H9 (cell line): Measurements from ENCODE around the gene CRHR1. TPM values are rescaled to one million over a fixed set of nuclear protein-coding genes. Genes with fewer than 3 reads are reported as not detected.

Experiments used
- DNase-seq: peaks from one replicate; pipeline ENCODE4 v3.0.0-alpha.2; 2017
- H2AFZ ChIP-seq: one replicate; pipeline ENCODE4 v1.6.1; 2013; ENCODE audit warnings: mild to moderate bottlenecking, low read length, control low read depth, moderate library complexity
- H2AK5ac ChIP-seq: 2 replicates; pipeline ENCODE4 v1.6.1; 2013; ENCODE audit warnings: low read length, control low read depth, mixed read lengths; ENCODE audit not compliant: insufficient read length
- H2BK120ac ChIP-seq: one replicate; pipeline ENCODE4 v1.6.1; 2013; ENCODE audit warnings: low read depth, mild to moderate bottlenecking, low read length, control low read depth, inconsistent platforms; ENCODE audit not compliant: poor library complexity, severe bottlenecking
- H2BK12ac ChIP-seq: 2 replicates; pipeline ENCODE4 v1.6.1; 2013; ENCODE audit warnings: low read length, control low read depth, mixed read lengths, low read depth; ENCODE audit not compliant: insufficient read length
- H2BK15ac ChIP-seq: 2 replicates; pipeline ENCODE4 v1.6.1; 2013; ENCODE audit warnings: low read depth, low read length, control low read depth
- H2BK20ac ChIP-seq: one replicate; pipeline ENCODE4 v1.6.1; 2013; ENCODE audit warnings: low read depth, mild to moderate bottlenecking, low read length, control low read depth, inconsistent platforms; ENCODE audit not compliant: poor library complexity, severe bottlenecking
- H2BK5ac ChIP-seq: 2 replicates; pipeline ENCODE4 v1.6.1; 2013; ENCODE audit warnings: low read length, control low read depth, mixed read lengths; ENCODE audit not compliant: insufficient read length
- H3K14ac ChIP-seq: 2 replicates; pipeline ENCODE4 v1.6.1; 2013; ENCODE audit warnings: low read length, control low read depth; ENCODE audit not compliant: insufficient read depth
- H3K18ac ChIP-seq: 2 replicates; pipeline ENCODE4 v1.6.1; 2013; ENCODE audit warnings: low read depth, mild to moderate bottlenecking, mixed read lengths, low read length, control low read depth; ENCODE audit not compliant: insufficient read length
- H3K23ac ChIP-seq: 2 replicates; pipeline ENCODE4 v1.6.1; 2013; ENCODE audit warnings: low read length, control low read depth, mixed read lengths, low read depth; ENCODE audit not compliant: insufficient read length
- H3K23me2 ChIP-seq: 2 replicates; pipeline ENCODE4 v1.6.1; 2013; ENCODE audit warnings: low read depth, mild to moderate bottlenecking, mixed read lengths, low read length, control low read depth; ENCODE audit not compliant: insufficient read length, poor library complexity, severe bottlenecking
- H3K27ac ChIP-seq: 2 replicates; pipeline ENCODE4 v1.5.1; 2013; ENCODE audit warnings: low read length, control low read depth, mixed read lengths, low read depth; ENCODE audit not compliant: insufficient read length
- H3K27me3 ChIP-seq: 2 replicates; pipeline ENCODE4 v1.6.1; 2013; ENCODE audit warnings: low read length, control low read depth, inconsistent platforms; ENCODE audit not compliant: insufficient read depth
- H3K4ac ChIP-seq: 2 replicates; pipeline ENCODE4 v1.6.1; 2013; ENCODE audit warnings: low read depth, mild to moderate bottlenecking, control low read depth, inconsistent platforms, low read length, moderate library complexity
- H3K4me1 ChIP-seq: 2 replicates; pipeline ENCODE4 v1.6.1; 2013; ENCODE audit warnings: low read length, control low read depth, inconsistent platforms; ENCODE audit not compliant: insufficient read depth
- H3K4me2 ChIP-seq: 2 replicates; pipeline ENCODE4 v1.6.1; 2013; ENCODE audit warnings: low read length, control low read depth, mixed read lengths; ENCODE audit not compliant: insufficient read length, insufficient read depth
- H3K56ac ChIP-seq: 2 replicates; pipeline ENCODE4 v1.6.1; 2013; ENCODE audit warnings: low read depth, mild to moderate bottlenecking, mixed read lengths, low read length, control low read depth; ENCODE audit not compliant: insufficient read length
- H3K79me1 ChIP-seq: 2 replicates; pipeline ENCODE4 v1.6.1; 2013; ENCODE audit warnings: low read depth, mild to moderate bottlenecking, moderate library complexity, low read length, control low read depth, inconsistent platforms; ENCODE audit not compliant: insufficient read depth, poor library complexity, severe bottlenecking
- H3K79me2 ChIP-seq: 2 replicates; pipeline ENCODE4 v1.6.1; 2013; ENCODE audit warnings: low read length, control low read depth, inconsistent platforms; ENCODE audit not compliant: insufficient read depth
- H3K9ac ChIP-seq: 2 replicates; pipeline ENCODE4 v1.6.1; 2013; ENCODE audit warnings: low read length, control low read depth, mixed read lengths; ENCODE audit not compliant: insufficient read length; ENCODE audit errors: extremely low read depth
- H3K9me3 ChIP-seq: one replicate; pipeline ENCODE4 v1.6.1; 2013; ENCODE audit warnings: low read depth, low read length, inconsistent platforms; ENCODE audit not compliant: control insufficient read depth
- H3T11ph ChIP-seq: one replicate; pipeline ENCODE4 v1.6.1; 2013; ENCODE audit warnings: mild to moderate bottlenecking, low read length, control low read depth, inconsistent platforms
- H4K20me1 ChIP-seq: one replicate; pipeline ENCODE4 v1.6.1; 2013; ENCODE audit not compliant: control insufficient read depth, insufficient read length, insufficient read depth
- H4K5ac ChIP-seq: 2 replicates; pipeline ENCODE4 v1.6.1; 2013; ENCODE audit warnings: low read depth, mild to moderate bottlenecking, mixed read lengths, low read length, control low read depth; ENCODE audit not compliant: insufficient read length
- H4K8ac ChIP-seq: replicated peaks from 2 replicates; pipeline ENCODE4 v1.6.1; 2013; ENCODE audit warnings: low read length, control low read depth, mixed read lengths, low read depth; ENCODE audit not compliant: insufficient read length
- H4K91ac ChIP-seq: 2 replicates; pipeline ENCODE4 v1.6.1; 2013; ENCODE audit warnings: low read depth, mild to moderate bottlenecking, moderate library complexity, mixed read lengths, low read length, control low read depth; ENCODE audit not compliant: insufficient read length
- H3K27ac Mint-ChIP-seq, 3 experiments: 2 replicates in 2 of 3; 3 replicates in 1 of 3; pipeline ENCODE4 v1.8.0; 2020 to 2021; ENCODE audit warnings: mixed read lengths in 3 of 3, mild to moderate bottlenecking in 1 of 3, moderate library complexity in 1 of 3
- H3K27me3 Mint-ChIP-seq: 2 replicates; pipeline ENCODE4 v1.8.0; 2021; ENCODE audit warnings: low read depth, mild to moderate bottlenecking, moderate library complexity, mixed read lengths
- H3K36me3 Mint-ChIP-seq, 3 experiments: 2 replicates in 2 of 3; 3 replicates in 1 of 3; pipeline ENCODE4 v1.8.0; 2020 to 2021; ENCODE audit warnings: low read depth in 3 of 3, mixed read lengths in 3 of 3; ENCODE audit not compliant: insufficient read depth in 1 of 3
- H3K4me1 Mint-ChIP-seq, 2 experiments: 2 replicates each; pipeline ENCODE4 v1.8.0; 2020; ENCODE audit warnings: mixed read lengths in 2 of 2
- H3K4me3 Mint-ChIP-seq, 2 experiments: 2 replicates in 1 of 2; 3 replicates in 1 of 2; pipeline ENCODE4 v1.8.0; 2020 to 2021; ENCODE audit warnings: mild to moderate bottlenecking in 2 of 2, mixed read lengths in 2 of 2, moderate library complexity in 1 of 2
- H3K9me3 Mint-ChIP-seq, 2 experiments: 2 replicates in 1 of 2; 3 replicates in 1 of 2; pipeline ENCODE4 v1.8.0; 2020; ENCODE audit warnings: mild to moderate bottlenecking in 2 of 2, mixed read lengths in 2 of 2, moderate library complexity in 1 of 2
- total RNA-seq: library from RNA; stranded (reverse); gene quantifications from 2 replicates; pipeline ENCODE4 v1.2.1, GENCODE V29; 2021
- TF ChIP-seq, protein P1 (sequence below): fragments of 200-600 bp; sonication (generic); conservative IDR thresholded peaks from 3 replicates; pipeline ENCODE4 v1.8.0; 2021; ENCODE audit warnings: antibody characterized with exemption, mild to moderate bottlenecking

The CRHR1 gene
- total RNA-seq, 1 experiment from 2014 or later: 0.52 TPM

DNA sequence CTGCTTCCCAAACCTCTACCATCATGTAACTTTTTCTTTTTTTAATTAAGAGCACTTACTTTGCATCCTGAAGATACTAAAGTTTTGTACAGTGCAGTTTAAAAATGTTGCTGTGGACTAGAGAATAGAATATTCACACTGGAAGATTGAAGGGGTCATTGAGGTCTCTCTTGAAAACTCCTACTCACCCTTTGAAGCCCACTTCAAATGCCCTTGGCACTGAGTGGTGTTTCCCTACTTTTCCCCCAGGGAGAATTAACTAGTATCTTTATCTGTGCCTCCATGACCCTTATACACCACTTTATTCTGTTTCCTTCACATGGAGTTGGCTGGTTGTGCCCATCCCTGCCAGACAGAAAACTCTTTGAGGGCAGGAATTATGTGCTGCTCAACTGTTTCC lies 19.6 kb upstream of the CRHR1 start:
- Mint-ChIP-seq H3K36me3 (no peaks in the 10 kb centered on the region), H3K4me1 (peaks cover 6 to 21% of the 10 kb centered on the region in 2 experiments), H3K4me3 (no peak overlapping the region), H3K9me3 (no peaks in the 10 kb centered on the region; a peak in 1 of 5 replicates), H3K27me3 (peaks cover 36% of the 10 kb centered on the region), H3K27ac (no peak overlapping the region)
- no peaks in the 10 kb centered on the region for H3K23me2 ChIP-seq
- H3K27me3 ChIP-seq: no peaks in the 10 kb centered on the region
- H3K4ac ChIP-seq: no peak overlapping the region
- H2BK20ac ChIP-seq: no peak overlapping the region
- no peak overlapping the region for H3K27ac ChIP-seq
- no peaks in the 10 kb centered on the region for H4K20me1 ChIP-seq
- H3K9me3 ChIP-seq: no peaks in the 10 kb centered on the region
- no peaks in the 10 kb centered on the region for H3K79me1 ChIP-seq
- no peak overlapping the region for H2BK120ac ChIP-seq
- no peaks in the 10 kb centered on the region; the same call in 1 of the 2 replicates for H3K4me1 ChIP-seq
- H4K91ac ChIP-seq: no peak overlapping the region
- H2BK12ac ChIP-seq: no peak overlapping the region
- no peak for DNase-seq
- no peak overlapping the region for H3K14ac ChIP-seq
- no peak overlapping the region for H3T11ph ChIP-seq
- no peak overlapping the region for H3K9ac ChIP-seq
- H2BK5ac ChIP-seq: no peak overlapping the region
- no peak overlapping the region for H2AFZ ChIP-seq
- no peak overlapping the region for H3K18ac ChIP-seq
- TF ChIP-seq, protein P1, sequence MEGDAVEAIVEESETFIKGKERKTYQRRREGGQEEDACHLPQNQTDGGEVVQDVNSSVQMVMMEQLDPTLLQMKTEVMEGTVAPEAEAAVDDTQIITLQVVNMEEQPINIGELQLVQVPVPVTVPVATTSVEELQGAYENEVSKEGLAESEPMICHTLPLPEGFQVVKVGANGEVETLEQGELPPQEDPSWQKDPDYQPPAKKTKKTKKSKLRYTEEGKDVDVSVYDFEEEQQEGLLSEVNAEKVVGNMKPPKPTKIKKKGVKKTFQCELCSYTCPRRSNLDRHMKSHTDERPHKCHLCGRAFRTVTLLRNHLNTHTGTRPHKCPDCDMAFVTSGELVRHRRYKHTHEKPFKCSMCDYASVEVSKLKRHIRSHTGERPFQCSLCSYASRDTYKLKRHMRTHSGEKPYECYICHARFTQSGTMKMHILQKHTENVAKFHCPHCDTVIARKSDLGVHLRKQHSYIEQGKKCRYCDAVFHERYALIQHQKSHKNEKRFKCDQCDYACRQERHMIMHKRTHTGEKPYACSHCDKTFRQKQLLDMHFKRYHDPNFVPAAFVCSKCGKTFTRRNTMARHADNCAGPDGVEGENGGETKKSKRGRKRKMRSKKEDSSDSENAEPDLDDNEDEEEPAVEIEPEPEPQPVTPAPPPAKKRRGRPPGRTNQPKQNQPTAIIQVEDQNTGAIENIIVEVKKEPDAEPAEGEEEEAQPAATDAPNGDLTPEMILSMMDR: no peak
- H2BK15ac ChIP-seq: no peak overlapping the region
- no peak overlapping the region for H2AK5ac ChIP-seq
- no peaks in the 10 kb centered on the region for H3K79me2 ChIP-seq
- no peak overlapping the region for H3K56ac ChIP-seq
- no peak overlapping the region for H4K8ac ChIP-seq
- H3K4me2 ChIP-seq: no peak overlapping the region
- H3K23ac ChIP-seq: no peak overlapping the region
- H4K5ac ChIP-seq: no peak overlapping the region
